Measurements from ENCODE around the gene BCLAF3. TPM values are rescaled to one million over a fixed set of nuclear protein-coding genes. Genes with fewer than 3 reads are reported as not detected.
A peak's percentile ranks its signal among the peaks of the same experiment; 100 is the strongest.

Gene BCLAF3
- 34.6 and 148 TPM in 2 replicates for polyA plus RNA-seq
- 43.6 and 54.3 TPM in 2 replicates for polyA minus RNA-seq

DNA sequence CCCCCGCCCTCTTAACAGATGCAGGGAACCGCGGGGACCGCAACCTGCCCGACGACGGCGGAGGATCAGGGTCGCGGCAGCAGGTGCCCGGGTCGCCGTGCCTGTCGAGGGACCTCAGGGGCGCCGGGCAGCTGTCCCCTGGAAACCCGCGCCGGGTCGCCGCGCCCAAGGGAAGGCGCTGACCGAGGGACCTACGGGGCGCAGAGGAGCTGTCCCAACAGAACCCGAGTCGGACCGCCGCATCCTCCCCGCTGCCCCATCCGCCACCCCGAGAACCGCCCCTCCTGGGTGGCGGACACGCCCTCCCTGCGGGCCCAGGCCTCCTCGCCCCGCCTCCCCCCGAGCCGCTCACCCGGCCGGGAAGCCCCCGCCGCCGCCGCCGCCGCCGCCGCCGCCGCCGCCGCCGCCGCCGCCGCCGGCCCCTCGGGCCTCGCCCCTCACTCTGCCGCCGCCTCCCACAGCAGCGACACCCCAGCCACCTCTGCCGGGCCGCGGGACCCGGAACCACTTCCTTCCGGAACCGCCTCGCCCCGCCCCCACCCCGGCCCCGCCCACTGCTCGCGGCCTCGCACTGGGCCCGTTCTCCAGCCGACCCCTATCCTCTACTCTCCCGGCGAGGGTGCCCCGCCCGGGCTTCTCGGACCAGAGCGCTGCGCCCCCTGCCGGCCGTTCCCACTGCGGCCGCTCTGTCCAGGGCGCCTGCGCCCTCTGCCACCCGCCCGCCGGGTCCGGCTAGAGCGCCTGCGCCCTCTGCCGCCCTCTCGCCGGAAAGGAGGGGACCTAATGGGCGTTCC, at the start of gene BCLAF3:
Gene BCLAF3 (minus strand): TSS at position 506 of the 794 bp plus-strand sequence. CDS start 20,797 bp downstream, outside the sequence.
- H3K9ac ChIP-seq (ENCODE audit: low read length): peak within 1 kb of the TSS; percentile 76
- no peaks in the 10 kb centered on the region for H3K9me2 ChIP-seq (ENCODE audit: insufficient read depth, low read length)
- H3F3A ChIP-seq (ENCODE audit: insufficient read depth, low read length, poor library complexity, severe bottlenecking): no peaks in the 10 kb centered on the region
- H3K4me3 ChIP-seq (ENCODE audit: low read length): peak within 1 kb of the TSS; percentile 85
- H3K9me3 ChIP-seq (ENCODE audit: low read length): no peaks in the 10 kb centered on the region
- H3K79me2 ChIP-seq (replicated peaks; ENCODE audit: insufficient read depth, low read length): peaks cover 10% of the 10 kb centered on the region
- H3K27ac ChIP-seq (ENCODE audit: low read length): peak within 1 kb of the TSS; percentile 67
- H4K20me1 ChIP-seq (ENCODE audit: insufficient read depth): no peaks in the 10 kb centered on the region
- peak within 1 kb of the TSS; percentile 14 for H2AFZ ChIP-seq (ENCODE audit: low read depth, low read length)
- H3K27me3 ChIP-seq (ENCODE audit: insufficient read depth, low read depth, low read length): no peaks in the 10 kb centered on the region
- TF ChIP-seq EZH2 (IDR thresholded peaks at IDR 0.05; ENCODE audit: borderline replicate concordance, insufficient read depth, low read length, poor library complexity, severe bottlenecking): no peak
- peak; percentile 29 for TF ChIP-seq TAF1 (IDR thresholded peaks at IDR 0.05; ENCODE audit: low read depth)
- no peak for TF ChIP-seq MXI1 (conservative IDR thresholded peaks at IDR 0.05; ENCODE audit: poor library complexity, severe bottlenecking)
- no peak for TF ChIP-seq RAD21 (conservative IDR thresholded peaks at IDR 0.05)
- TF ChIP-seq, protein P1, sequence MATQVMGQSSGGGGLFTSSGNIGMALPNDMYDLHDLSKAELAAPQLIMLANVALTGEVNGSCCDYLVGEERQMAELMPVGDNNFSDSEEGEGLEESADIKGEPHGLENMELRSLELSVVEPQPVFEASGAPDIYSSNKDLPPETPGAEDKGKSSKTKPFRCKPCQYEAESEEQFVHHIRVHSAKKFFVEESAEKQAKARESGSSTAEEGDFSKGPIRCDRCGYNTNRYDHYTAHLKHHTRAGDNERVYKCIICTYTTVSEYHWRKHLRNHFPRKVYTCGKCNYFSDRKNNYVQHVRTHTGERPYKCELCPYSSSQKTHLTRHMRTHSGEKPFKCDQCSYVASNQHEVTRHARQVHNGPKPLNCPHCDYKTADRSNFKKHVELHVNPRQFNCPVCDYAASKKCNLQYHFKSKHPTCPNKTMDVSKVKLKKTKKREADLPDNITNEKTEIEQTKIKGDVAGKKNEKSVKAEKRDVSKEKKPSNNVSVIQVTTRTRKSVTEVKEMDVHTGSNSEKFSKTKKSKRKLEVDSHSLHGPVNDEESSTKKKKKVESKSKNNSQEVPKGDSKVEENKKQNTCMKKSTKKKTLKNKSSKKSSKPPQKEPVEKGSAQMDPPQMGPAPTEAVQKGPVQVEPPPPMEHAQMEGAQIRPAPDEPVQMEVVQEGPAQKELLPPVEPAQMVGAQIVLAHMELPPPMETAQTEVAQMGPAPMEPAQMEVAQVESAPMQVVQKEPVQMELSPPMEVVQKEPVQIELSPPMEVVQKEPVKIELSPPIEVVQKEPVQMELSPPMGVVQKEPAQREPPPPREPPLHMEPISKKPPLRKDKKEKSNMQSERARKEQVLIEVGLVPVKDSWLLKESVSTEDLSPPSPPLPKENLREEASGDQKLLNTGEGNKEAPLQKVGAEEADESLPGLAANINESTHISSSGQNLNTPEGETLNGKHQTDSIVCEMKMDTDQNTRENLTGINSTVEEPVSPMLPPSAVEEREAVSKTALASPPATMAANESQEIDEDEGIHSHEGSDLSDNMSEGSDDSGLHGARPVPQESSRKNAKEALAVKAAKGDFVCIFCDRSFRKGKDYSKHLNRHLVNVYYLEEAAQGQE (IDR thresholded peaks at IDR 0.05; ENCODE audit: borderline replicate concordance): peak; percentile 44
- TF ChIP-seq POLR2AphosphoS5 (IDR thresholded peaks at IDR 0.05): peak; percentile 49
- no peak for TF ChIP-seq EP300 (conservative IDR thresholded peaks at IDR 0.05; ENCODE audit: poor library complexity, severe bottlenecking)
- peak; percentile 53 for TF ChIP-seq SMC3 (conservative IDR thresholded peaks at IDR 0.05; ENCODE audit: poor library complexity)
- TF ChIP-seq, protein P2, sequence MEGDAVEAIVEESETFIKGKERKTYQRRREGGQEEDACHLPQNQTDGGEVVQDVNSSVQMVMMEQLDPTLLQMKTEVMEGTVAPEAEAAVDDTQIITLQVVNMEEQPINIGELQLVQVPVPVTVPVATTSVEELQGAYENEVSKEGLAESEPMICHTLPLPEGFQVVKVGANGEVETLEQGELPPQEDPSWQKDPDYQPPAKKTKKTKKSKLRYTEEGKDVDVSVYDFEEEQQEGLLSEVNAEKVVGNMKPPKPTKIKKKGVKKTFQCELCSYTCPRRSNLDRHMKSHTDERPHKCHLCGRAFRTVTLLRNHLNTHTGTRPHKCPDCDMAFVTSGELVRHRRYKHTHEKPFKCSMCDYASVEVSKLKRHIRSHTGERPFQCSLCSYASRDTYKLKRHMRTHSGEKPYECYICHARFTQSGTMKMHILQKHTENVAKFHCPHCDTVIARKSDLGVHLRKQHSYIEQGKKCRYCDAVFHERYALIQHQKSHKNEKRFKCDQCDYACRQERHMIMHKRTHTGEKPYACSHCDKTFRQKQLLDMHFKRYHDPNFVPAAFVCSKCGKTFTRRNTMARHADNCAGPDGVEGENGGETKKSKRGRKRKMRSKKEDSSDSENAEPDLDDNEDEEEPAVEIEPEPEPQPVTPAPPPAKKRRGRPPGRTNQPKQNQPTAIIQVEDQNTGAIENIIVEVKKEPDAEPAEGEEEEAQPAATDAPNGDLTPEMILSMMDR (IDR thresholded peaks at IDR 0.05; ENCODE audit: poor library complexity, severe bottlenecking): peak; percentile 79
- no peaks in the 10 kb centered on the region for H3K36me3 ChIP-seq (ENCODE audit: insufficient read depth, low read length)
- H3K4me2 ChIP-seq (ENCODE audit: low read length): peak within 1 kb of the TSS; percentile 41

DNA sequence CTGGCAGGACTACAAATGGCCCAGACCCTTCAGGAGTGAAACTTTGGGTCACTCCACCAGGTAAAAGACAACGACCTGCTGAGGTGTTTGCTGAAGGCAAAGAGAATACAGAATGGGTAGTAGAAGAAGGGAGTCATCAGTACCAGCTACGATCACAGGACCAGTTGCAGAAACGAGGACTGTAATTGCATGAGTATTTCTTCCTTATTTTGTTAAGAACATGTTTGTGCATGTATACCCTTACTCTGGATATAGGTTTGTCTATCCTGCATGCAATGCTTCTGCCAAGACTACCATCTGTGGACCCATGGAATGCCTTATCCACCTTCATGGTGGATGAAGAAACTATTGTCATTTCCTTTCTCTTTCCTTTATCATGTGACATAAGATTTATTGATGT, 48.1 kb upstream of the BCLAF3 start:
- H3K4me2 ChIP-seq (ENCODE audit: low read length): no peak overlapping the region
- no peaks in the 10 kb centered on the region for H3F3A ChIP-seq (ENCODE audit: insufficient read depth, low read length, poor library complexity, severe bottlenecking)
- no peaks in the 10 kb centered on the region for H3K36me3 ChIP-seq (ENCODE audit: insufficient read depth, low read length)
- no peaks in the 10 kb centered on the region for H3K9me2 ChIP-seq (ENCODE audit: insufficient read depth, low read length)
- no peak overlapping the region for H3K27ac ChIP-seq (ENCODE audit: low read length)
- H2AFZ ChIP-seq (ENCODE audit: low read depth, low read length): no peak overlapping the region
- no peaks in the 10 kb centered on the region for H3K9me3 ChIP-seq (ENCODE audit: low read length)
- H3K79me2 ChIP-seq (replicated peaks; ENCODE audit: insufficient read depth, low read length): no peaks in the 10 kb centered on the region
- TF ChIP-seq EZH2 (IDR thresholded peaks at IDR 0.05; ENCODE audit: borderline replicate concordance, insufficient read depth, low read length, poor library complexity, severe bottlenecking) (no peak), SMC3 (conservative IDR thresholded peaks at IDR 0.05; ENCODE audit: poor library complexity) (no peak), POLR2AphosphoS5 (IDR thresholded peaks at IDR 0.05) (no peak), EP300 (conservative IDR thresholded peaks at IDR 0.05; ENCODE audit: poor library complexity, severe bottlenecking) (no peak), MXI1 (conservative IDR thresholded peaks at IDR 0.05; ENCODE audit: poor library complexity, severe bottlenecking) (no peak), RAD21 (conservative IDR thresholded peaks at IDR 0.05) (no peak), TAF1 (IDR thresholded peaks at IDR 0.05; ENCODE audit: low read depth) (no peak)
- TF ChIP-seq, protein P1 (IDR thresholded peaks at IDR 0.05; ENCODE audit: borderline replicate concordance): no peak
- TF ChIP-seq, protein P2 (IDR thresholded peaks at IDR 0.05; ENCODE audit: poor library complexity, severe bottlenecking): no peak
- H3K4me3 ChIP-seq (ENCODE audit: low read length): no peak overlapping the region
- H3K27me3 ChIP-seq (ENCODE audit: insufficient read depth, low read depth, low read length): no peaks in the 10 kb centered on the region
- no peaks in the 10 kb centered on the region for H4K20me1 ChIP-seq (ENCODE audit: insufficient read depth)
- H3K9ac ChIP-seq (ENCODE audit: low read length): no peak overlapping the region

All from neural cell (in vitro differentiated cells).